MM.1S (cell line): ENCODE data around the gene CDH4.

ENCODE experiments used
- CTCF ChIP-seq: fragments of 300-600 bp; sonication (generic); IDR thresholded peaks from 2 replicates; pipeline ENCODE4 v1.5.1; 2016; ENCODE audit warnings: antibody characterized with exemption, low read length, mixed read lengths
- EZH2 ChIP-seq: fragments of 300-600 bp; sonication (generic); optimal IDR thresholded peaks from 2 replicates; pipeline ENCODE3; 2017; ENCODE audit warnings: low read depth, mild to moderate bottlenecking, antibody characterized with exemption, low read length, mixed read lengths
- EZH2phosphoT487 ChIP-seq: fragments of 300-600 bp; sonication (generic); IDR thresholded peaks from 2 replicates; pipeline ENCODE4 v1.6.1; 2018; ENCODE audit warnings: antibody characterized with exemption, low read length

GRCh38 chr20:61933951-61934715, 682.1 kb downstream of the CDH4 start:
- TF ChIP-seq CTCF (no peak), EZH2 (no peak), EZH2phosphoT487 (no peak)
